GM12874 (cell line): ENCODE data around the gene GLYAT.

Experiments
- CTCF ChIP-seq: IDR thresholded peaks from 2 replicates; pipeline ENCODE4 v1.5.1; 2011; ENCODE audit warnings: low read depth, mild to moderate bottlenecking, control low read depth, low read length, moderate library complexity; ENCODE audit not compliant: insufficient read depth

Gene GLYAT

GRCh38 chr11:58742140-58742539, 10.4 kb upstream of the GLYAT start:
- TF ChIP-seq CTCF: no peak

GRCh38 chr11:58741127-58741526, 9.4 kb upstream of the GLYAT start:
- TF ChIP-seq CTCF: no peak

- no peak for TF ChIP-seq CTCF
These were observed 8.7 kb upstream of the GLYAT start for GRCh38 chr11:58740447-58740846.

GRCh38 chr11:58739725-58740430, 8.1 kb upstream of the GLYAT start:
- TF ChIP-seq CTCF: no peak

- no peak for TF ChIP-seq CTCF
These were observed 3.1 kb upstream of the GLYAT start for GRCh38 chr11:58734681-58735490.

DNA sequence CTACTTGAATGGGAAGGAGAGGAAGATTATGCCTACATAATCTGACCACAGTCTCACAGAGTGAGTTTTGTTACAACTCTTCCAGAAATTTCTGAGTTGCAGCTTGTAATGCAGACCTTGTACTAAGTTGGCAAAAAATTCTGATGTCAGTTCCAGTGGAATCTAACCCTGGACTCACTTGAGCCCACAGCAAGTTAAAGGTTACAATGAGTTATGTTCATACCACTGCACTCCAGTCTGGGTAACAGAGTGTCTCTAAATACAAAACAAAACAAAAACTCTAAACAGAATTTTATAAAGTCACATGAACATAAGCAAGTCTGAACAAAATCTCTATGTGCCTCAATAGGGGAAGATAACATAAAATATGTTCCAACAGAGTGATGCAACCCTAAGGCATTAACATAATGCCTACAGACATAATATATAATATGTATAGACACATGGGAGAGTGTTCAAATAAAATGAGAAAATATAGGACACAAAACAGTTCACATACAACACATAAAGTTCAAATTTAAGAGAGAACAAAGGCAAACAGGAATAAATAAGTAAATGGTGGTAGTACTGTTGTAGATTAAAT, 1.1 kb downstream of the GLYAT start:
- no peak for TF ChIP-seq CTCF

DNA sequence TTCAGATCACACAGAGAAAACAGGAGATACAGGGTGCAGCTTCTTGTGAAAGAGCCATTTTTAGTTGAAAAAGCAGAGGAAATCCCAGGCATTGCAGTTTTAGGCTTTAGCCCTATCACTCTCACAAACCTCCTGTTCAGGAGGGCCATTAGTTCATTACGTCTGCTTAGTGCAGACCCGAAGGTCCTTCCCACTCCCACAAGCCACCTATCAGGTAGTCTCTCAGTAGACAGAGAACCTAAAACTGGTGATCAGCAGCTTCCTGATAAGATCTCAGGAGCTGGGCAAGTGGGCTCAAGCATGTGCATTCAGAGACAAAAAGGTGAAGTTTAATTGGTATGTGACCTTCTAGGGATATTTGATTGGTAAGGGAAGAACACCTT, 4.3 kb downstream of the GLYAT start:
- TF ChIP-seq CTCF: no peak
